Fibroblast of gingiva (primary cell): ENCODE data around the gene ADAMTSL3.
"Not testable (repeated sequence)": the region's sequence is repeated elsewhere in the genome, so short reads cannot be mapped to it uniquely, and the experiment has no call there.

Source experiments
- DNase-seq: peaks from one replicate; pipeline ENCODE4 v3.0.0-alpha.2; 2011; ENCODE audit warnings: low read depth

The ADAMTSL3 gene

DNA sequence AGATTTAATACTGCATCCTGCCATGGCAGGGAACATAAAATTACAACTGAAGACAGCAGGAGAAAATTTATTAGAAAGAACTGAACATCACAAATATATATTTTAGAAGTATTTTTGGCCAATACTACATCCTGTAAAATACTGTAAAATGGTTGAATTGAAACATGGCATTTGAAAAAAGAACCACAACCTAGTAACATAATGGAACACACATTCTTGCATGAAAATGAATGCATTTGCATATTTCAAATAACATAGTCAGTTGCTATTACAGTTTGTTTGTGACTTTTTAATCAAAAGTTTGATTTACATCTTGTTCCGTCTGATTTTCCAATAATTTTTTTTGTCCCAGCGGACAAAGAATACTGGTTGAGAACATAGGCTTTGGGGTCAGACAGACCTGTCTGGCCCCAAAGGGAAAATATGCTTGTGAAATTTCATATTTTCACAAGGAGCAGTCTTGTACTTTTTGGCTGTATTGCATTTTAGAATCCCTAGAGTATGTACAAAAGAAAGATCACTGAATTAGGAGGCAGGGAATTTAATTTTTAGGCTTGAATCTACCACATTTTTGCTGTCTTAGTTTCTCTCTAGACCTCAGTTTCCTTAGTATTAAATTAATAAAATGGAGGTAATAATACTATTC is 268.8 kb downstream of the ADAMTSL3 start:
- DNase-seq = no peak

DNA sequence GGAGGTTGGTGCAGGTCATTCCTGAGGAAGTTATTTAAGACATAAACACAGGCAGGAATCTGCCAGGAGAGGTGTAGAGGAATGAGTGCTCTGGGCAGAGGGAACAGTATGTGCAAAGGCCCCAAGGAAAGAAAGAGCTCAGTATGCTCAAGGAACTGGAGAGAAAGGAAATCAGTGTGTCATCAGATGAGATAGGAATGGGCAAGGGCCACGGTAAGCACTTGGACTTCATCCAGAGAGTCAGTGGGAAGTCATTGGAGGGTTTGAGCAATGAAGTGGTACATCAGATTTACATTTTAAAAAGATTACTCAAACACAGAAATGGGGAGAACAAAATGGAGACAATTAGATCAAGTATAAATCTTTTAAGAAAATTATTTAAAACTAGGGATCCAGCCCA is 272.2 kb downstream of the ADAMTSL3 start:
- DNase-seq = no peak

DNA sequence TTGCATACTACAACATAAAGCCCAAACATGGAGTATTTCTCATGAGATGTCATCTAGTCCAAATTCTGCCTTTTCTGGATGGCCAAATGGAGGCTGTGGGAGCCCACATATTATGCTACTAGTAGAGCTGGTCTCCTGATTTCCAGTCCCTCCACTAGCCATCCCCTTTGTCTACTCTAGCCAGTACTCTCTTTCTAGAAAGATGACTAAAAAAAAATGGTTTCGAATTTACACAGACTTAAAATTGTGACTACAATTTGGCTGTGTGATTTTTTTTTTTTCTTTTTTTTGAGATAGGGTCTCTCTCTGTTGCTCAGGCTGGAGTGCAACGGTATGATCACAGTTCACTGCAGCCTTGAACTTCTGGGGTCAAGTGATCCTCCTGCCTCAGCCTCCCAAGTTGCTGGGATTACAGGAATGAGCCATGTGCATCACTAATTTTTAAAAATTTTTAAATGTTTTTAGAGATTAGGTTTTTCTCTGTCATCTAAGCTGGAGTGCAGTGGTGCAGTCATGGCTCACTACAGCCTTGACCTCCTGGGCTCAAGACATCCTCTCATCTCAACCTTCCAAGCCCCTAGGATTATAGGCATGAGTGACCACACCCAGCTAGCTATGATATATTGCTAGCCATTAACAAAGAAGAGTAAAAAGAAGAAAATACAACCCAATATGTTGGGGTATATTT is 273.9 kb downstream of the ADAMTSL3 start:
- DNase-seq = no peak

DNA sequence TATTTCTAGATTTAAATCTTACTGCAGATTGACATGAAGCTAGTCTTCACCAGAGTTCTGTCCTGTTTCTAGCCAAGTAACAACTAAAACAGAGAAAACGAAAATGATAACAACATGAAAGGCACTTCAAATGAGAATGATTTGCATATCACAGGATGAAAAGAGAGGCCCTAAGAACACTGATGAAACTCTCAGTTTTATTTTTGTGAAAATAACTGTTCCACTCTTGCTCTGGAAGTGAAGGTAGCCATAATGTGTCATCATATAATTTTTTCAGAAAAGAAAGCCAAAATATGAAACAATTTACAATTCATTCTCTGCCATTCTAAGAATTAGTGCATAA is 274.4 kb downstream of the ADAMTSL3 start:
- no peak for DNase-seq

DNA sequence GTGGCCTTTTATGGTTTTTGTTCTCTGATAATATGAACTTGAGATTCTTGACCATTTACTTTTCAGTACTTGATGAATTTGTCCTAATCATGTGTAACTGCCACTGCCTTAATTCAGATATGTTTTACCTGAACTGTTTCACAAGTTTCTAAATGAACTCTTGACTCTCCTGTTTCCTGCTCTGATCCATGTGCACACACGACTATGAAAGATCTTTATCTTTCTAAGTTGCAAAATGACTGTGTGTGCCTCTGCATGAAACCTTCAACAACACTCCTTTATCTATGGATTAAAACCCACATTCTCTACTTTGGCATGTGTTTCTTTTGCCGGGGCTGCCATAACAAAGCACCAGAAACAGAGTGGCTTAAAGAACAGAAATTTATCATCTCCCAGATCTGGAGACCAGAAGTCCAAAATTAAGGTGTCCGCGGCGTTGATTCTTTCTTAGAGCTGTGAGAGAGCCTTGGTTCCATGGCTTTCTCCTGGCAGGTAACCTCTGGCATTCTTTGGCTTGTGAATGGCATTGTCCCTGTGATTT is 275.0 kb downstream of the ADAMTSL3 start:
- DNase-seq = no peak

DNA sequence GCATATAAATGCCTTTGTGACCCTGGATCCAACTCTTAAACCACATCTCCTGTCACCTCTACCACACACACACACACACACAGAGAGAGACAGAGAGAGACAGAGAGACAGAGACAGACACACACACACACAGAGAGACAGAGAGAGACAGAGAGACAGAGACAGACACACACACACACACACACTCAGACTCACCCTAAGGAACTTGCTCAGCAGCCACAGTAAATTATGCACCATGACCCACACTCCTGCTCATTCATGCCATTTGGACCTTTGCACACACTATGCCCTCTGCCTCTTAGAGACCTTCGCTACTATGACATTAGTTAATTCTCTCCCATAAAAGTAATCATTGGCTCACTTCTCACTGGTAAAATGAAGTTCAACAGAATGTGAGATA is 275.7 kb downstream of the ADAMTSL3 start:
- DNase-seq = no peak

DNA sequence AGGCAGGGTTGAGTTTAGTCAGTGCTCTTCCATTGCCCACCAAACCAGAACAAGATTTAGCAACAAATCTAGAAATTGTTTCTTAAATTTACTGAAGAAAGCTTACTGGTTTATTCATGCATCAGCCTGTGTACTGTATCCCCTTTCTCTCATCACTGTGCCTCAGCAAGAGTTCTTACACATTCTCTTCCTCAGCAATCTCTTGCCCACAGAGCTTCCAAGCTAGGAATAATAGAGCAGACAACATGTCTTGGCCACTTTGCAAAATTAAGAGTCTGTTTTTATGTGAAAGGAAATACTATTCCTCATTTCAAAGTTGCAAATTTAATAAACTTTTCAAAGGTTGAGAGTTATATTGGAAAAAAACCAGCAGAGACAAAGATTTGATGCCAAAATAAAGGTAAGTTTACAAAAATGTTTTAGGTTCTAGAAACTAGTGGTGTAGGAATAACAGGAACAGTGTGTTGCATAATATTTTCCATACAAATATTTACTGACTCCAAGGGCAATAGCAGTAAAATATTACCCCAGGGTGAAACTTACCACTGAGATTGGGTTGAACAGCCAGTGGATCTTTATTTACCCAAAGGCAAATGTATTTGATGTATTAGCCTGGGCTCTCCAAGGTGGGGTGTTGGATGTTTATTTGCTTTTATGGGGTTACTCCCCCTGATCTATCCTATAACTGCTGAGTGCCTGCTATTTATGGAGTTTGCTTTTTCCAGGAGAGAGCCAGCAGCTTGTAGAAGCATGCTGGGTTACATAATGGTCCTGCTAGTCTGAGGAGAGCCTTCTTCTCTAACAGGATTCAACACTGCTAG is 276.7 kb downstream of the ADAMTSL3 start:
- no peak for DNase-seq

DNA sequence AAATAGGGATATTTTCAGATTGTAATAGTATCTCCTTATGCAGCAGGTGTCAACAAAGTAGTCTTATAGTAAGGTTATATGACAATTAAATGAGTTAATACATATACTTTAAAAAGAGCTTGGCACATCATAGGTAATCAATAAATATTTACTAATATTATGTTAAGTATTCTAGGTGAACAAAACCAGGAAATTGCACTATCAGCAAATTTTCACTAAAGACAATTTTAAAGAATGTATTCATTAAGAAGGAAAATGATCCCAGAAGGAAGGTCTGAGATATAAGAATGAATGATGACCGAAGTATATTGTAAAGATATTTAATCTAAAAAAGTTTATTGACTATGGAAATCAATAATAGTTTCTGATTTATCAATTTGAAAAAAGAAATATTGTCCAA is 281.9 kb downstream of the ADAMTSL3 start:
- no peak for DNase-seq

DNA sequence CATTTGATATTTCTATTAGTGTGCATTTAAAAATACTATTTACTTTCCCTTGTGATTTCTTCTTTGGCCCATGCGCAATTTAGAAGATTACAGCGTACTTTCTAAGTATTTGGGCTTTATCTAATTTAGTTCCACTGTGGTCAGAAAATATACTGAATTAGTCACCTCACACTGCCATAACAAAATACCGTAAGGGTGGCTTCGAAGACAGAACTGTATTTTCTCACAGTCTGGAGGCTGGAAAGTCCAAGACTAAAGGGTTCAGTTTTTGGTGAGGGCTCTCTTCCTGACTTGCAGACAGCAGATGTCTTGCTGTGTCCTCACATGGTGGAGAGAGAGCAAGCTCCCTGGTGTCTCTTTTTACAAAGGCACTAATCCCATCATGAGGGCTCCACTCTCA is 286.2 kb downstream of the ADAMTSL3 start:
- DNase-seq = no peak

DNA sequence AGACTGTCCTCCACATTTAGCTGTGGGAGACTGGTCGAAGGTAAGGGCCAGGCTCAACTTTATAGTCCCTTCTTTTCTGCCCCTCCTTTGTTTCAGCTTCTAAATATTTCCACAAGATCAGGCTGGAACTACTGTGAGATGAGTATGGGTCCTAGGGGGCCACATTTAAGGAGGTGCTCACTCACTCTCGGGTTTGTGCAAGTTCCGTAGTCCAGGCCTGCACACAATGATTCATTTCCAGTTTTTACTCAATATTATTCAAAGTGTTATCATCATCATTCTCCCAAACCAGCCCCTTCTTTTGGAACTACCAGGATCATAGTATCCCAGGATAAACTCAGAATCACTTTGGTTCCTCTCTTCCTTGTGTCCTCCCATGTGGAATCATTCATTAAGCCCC is 289.1 kb downstream of the ADAMTSL3 start:
- DNase-seq = no peak

DNA sequence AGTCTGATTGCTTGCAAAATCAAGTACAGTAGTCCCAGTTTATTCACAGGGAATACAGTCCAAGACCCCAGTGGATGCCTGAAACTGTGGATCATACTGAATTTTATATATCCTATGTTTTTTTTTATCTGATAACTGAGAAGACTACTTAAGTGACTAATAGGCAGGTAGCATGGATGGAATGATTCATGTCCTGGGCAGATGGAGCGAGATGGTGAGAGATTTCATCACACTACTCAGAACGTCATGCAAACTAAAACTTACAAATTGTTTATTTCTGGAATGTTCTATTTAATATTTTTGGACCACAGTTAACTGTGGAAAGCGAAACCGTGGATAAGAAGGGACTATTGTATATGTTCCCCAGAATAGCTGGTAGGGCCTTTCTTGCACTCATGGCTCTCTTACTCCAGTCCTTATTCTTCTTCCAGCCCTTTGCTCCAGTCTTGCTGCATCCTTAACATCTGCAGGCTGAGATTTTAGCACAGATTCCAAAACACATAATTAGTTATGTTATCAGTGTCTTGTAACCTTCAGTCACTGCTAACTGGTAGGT is 290.0 kb downstream of the ADAMTSL3 start:
- no peak for DNase-seq

DNA sequence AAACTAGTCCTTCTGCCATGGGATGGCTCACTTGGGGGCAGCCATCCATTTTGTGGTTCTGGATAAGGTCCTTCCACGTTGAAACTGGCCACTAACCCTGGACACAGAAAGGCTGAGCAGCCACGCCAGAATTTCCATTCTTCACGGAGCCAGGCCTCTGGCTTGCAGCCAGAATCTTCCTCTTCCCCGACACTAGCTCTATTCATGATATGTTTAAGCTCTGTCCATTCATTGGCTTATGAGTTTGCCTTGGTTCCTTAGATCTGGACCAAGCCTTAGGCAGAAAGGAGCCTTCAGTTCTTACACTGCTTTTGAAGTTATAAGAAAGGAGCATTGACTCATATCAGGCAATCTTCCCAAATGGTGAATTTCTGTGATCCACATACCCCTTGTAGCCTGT is 293.2 kb downstream of the ADAMTSL3 start:
- DNase-seq = no peak

DNA sequence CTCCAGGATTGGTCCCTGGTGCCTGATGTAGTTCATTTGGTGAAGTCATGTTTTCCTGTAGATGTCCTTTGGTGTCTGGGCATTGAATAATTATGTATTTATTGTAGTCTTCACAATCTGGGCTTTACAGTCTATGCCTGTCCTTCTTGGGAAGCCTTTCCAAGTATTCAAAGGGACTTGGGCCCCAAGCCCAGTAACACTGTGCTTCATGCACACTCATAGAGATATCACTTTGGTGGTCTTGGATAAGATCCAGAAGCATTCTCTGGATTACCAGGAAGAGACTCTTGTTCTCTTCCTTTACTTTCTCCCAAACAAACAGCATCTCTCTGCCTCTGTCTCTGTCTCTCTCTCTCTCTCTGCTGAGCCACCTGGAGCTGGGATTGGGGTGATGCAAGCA is 300.6 kb downstream of the ADAMTSL3 start:
- no peak for DNase-seq

DNA sequence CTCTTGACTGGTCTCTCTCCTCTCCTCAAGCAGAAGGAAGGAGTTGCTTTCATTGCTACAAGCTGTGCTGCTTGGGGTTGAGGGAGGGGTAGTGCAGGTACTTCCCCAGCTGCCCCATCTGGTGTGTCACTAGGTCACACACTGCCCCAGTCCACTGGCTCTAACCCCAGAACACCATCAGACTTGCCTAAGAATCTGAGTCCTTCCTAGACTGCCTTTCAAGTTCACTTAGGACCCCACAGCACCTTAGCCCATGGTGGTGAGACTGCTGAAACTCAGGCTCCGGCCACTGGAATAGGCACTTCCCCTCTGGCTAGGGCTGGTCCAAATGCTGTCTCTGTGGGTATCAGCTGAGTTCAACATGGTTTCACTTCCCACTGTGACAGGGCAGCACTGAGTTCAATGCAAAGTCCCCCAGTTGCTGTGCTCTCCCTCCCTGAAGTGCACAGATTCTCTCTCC is 301.9 kb downstream of the ADAMTSL3 start:
- DNase-seq = no peak

DNA sequence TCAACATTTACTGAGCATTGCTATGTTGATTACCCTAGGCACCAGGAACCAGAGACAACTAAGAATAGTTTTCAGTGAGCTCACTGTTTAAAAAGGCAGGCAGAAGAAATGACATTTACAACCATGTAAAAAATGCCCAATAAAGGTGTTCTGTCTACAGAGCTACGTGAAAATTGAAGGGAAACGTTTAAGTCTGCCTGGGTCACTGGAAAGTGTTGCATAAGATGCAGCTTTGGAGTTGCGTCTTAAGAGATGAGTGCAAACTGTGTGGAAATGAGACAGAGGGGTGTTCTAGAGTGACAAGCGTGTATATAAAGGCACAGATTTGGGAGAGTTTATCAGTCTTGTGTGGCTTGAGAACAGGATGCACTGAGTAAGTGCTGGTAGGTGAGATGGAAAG is 303.0 kb downstream of the ADAMTSL3 start:
- no peak for DNase-seq

DNA sequence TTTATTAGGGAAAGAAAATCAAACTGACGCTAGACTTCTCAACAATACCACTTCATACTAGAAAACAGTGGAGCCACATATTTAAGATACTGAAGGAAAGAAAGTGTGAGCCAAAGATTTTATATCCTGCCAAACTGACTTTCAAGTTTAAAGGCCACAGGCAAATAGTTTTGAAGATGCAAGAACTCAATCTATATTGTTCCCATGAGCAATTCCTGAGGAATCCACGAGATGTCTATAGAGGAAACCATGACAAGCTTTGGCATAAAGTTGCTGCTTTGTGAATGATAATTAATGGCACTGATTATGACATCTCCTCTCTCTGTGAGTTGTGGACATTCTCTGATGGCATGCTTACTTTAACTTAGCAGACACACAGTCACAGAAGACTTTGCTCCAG is 305.6 kb downstream of the ADAMTSL3 start:
- no peak for DNase-seq

DNA sequence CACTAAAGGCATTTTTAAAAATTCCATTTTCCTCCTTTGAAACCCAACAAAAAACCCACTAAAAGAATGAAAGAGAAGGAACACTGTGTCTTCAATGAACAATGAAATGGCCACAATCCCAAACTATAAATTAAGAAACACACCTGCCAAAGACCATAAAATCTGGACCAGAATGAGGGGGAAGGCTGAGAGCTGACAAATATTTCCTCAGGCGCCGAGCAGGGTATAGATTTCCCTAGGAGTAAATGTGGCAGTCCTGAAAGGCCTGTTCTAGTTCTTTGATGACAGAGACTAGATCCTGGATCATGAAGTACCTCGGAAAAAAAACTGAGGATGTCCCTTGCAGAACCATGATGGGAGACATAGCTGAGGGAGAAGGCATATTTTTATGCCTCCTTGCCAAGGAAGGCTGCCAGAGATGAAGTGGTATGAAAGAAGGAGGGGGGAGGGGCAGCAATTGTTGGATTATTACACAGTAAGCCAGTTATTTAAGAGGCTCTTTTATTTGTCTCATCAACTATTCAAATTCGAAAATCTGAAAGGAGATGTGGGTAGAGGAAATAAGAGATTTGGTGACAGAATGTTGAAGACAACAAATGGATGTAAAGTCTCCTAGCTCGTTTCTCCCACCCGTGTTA is 306.4 kb downstream of the ADAMTSL3 start:
- no peak for DNase-seq

DNA sequence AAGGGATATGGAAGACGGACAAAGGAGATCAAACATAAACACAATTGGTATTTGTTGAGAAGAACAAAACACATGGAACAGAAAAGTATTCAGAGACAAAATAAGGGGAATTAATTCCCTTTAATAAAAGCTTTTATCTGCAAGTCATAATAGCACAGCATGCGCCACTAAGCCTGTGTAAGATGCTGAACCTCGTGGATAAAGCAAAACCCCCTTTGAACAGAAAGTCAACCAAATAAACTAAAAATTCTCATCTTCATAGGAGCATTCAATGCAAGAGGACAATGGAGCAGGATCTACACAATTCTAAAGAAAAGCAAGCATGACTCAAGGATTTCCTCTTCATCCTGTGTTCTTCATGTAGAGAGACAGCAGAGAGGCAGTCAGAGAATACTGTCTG is 307.4 kb downstream of the ADAMTSL3 start:
- no peak for DNase-seq

DNA sequence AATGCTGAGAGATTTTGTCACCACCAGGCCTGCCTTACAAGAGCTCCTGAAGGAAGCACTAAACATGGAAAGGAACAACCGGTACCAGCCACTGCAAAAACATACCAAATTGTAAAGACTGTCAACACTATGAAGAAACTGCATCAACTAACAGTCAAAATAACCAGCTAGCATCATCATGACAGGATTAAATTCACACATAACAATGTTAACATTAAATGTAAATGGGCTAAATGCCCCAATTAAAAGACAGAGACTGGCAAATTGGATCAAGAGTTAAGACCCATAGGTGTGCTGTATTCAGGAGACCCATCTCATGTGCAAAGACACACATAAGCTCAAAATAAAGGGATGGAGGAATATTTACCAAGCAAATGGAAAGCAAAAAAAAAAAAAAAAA is 311.0 kb downstream of the ADAMTSL3 start:
- not testable (repeated sequence) for DNase-seq

DNA sequence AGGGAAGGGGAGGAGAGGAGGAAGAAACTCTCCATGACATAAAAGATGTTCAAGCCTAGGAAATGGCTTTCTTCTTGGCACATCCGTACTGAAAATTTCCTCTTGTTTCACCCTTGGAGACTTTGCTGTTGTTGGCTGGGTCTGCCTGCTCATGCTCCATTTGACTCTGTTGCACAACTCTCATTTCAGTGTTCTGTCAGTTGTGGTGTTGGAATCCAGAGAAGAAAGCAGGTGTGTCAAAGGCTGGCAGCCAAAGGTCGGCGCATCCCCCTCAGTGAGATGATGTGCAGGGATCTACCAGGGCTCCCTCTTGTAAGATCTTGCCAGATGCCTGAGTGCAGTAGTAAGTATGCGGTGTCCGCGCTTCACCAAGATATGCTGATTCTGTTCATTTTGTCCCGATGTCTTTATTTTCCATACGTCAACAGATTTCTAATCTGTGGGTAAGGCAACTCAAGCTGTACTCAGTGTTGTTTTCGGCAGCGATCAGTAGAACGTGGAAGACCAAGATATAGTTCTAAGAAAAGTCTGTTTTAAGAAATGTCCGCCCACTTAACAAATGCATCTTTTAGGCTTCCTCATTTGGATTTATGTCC is 316.5 kb downstream of the ADAMTSL3 start:
- DNase-seq = no peak

DNA sequence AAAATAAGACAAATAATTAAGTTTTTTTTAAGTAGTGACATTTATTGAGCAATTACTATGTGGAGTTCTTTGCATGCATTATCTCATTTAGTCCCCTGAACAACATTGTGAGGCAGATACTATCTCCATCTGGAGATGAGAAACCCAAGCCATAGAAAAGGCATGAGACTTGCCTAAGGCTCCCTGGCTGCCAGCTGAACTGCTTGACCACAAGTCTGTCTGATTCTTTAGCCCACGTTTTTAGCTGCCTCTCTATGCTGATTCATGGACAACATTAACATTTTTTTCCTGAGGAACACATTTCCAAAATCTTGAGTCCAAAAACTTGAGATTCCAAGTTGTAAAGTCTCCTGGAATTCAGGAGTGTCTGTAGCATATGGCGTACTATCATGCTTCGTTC is 318.1 kb downstream of the ADAMTSL3 start:
- DNase-seq = no peak

DNA sequence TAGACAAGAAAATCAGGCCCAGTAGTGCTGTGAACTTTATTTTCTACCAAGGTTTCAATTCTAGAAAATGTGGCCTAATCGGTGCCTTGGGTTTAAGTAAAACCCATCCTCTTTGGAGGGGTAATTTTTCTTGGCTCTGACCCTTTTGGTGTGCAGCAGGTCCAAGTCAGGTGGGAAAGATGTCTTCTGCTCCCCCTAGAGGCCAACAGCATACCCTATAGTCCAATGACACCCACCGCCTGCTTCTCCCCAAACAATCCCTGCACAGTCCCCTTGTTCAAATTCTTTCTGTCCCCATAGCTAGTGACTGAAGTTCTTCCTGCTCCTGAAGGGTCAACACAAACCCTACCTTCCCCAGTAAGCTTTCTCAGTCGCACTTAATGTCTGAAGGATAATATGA is 319.9 kb downstream of the ADAMTSL3 start:
- DNase-seq = no peak
